Panc1 (cell line): ENCODE results near the gene GREB1L.

Experiments
- CTCF ChIP-seq: fragments of 450-650 bp; IDR thresholded peaks from 2 replicates; pipeline ENCODE4 v1.5.1; 2017; ENCODE audit warnings: mild to moderate bottlenecking
- POLR2AphosphoS5 ChIP-seq: IDR thresholded peaks from 2 replicates; pipeline ENCODE4 v1.6.1; 2012; ENCODE audit warnings: mild to moderate bottlenecking, low read depth, low read length, moderate library complexity
- REST ChIP-seq, 2 experiments: IDR thresholded peaks; 2 replicates each; pipeline ENCODE4 v1.6.1; 2011 to 2012; ENCODE audit warnings: low read depth in 2 of 2, control low read depth in 1 of 2, low read length in 1 of 2, mild to moderate bottlenecking in 1 of 2, moderate library complexity in 1 of 2; ENCODE audit not compliant: insufficient read depth in 1 of 2
- SIN3A ChIP-seq: IDR thresholded peaks from 2 replicates; pipeline ENCODE4 v1.6.1; 2012; ENCODE audit warnings: low read depth, mild to moderate bottlenecking, low read length, moderate library complexity, borderline replicate concordance; ENCODE audit not compliant: insufficient read depth

DNA sequence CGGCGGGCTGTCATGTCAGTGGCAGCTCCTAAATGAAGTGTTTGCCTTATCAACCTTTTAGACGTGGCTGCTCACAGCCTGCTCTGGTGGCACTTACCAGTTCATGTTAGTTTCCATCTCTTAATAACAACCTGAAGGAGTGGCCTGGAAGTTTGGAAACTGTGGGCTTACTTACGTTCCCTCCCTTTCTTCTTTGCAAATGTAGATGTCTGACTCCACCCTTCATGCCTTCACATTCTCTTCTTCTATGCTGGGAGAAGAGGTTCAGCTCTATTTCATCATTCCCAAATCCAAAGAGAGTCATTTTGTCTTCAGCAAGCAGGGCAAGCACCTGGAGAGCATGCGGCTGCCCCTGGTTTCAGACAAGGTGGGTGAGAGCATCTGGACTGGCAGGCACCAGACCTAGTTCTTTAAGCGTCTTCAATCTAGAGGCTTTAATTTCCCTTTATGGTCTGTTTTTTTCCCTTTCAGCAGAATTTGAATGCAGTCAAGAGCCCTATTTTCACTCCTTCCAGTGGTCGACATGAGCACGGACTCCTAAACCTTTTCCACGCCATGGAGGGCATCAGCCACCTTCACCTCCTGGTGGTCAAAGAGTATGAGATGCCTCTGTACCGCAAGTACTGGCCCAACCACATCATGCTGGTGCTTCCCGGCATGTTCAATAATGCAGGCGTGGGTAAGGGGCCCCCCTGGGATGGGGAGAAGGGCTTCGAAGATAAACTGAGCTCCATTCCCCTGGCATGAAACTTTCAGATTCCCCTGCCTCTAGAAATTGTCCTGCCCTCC, 266.1 kb downstream of the GREB1L start:
- TF ChIP-seq SIN3A, result no peak
- TF ChIP-seq CTCF, result no peak
- no peak for TF ChIP-seq POLR2AphosphoS5
- no peak for TF ChIP-seq REST (IDR thresholded peaks at IDR 0.05; ENCODE audit: insufficient read depth in 1 of 2, low read depth in 2 of 2, low read length in 1 of 2)
